Astrocyte (in vitro differentiated cells and primary cell): ENCODE results near the gene ARFRP1.

Experiments used
- CTCF ChIP-seq: IDR thresholded peaks from 2 replicates; pipeline ENCODE4 v1.5.1; 2011; ENCODE audit warnings: low read depth, mild to moderate bottlenecking, inconsistent platforms, low read length, moderate library complexity; ENCODE audit not compliant: insufficient read depth
- EZH2 ChIP-seq: IDR thresholded peaks from 2 replicates; pipeline ENCODE4 v1.6.1; 2012; ENCODE audit warnings: mild to moderate bottlenecking, low read length, inconsistent platforms; ENCODE audit not compliant: insufficient read depth

- no peak for TF ChIP-seq CTCF
- no peak for TF ChIP-seq EZH2
Observed at GRCh38 chr20:63695424-63696305, 12.1 kb downstream of the ARFRP1 start.
